ENCODE data around the gene ZNF407. TPM values are rescaled to one million over a fixed set of nuclear protein-coding genes. Genes with fewer than 3 reads are reported as not detected.

ZNF407 gene
- total RNA-seq, 2 experiments from 2014 or later = 12.3 to 12.6 TPM

DNA sequence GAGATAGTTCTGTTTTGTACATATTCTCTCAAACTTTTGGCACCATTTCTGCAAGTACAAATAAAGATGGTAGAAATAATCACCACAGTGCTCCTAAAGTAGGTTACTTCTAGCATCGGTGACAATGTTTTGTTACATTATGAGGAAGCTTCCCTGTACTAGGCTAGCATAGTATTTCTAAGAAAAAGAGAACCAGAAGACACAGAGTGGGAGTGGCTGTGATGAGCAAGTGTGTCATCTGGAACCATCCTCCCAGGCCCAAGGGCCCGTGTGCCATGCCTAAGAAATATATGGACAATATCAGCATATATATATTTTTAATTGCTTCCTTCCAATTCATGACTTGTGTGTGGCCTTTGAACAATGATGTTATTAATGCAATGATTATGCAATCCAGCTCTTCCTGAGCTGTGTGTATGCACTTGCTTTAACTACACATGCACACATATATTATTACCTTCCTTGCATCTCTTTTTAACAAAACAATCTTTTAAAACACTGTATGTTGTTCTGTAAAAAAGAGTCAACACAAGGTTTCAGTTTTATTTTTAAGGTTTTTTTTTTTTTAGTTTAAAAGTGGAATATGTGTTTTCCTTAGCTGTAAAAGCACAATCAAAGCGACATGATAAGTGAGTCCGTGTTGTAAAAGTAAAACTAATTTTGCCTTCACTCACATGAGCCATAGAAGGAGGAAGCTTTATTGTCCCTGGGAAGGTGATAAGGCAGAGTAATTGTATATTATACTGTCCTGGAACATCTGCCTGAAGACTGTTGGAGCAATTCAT is 303.9 kb downstream of the ZNF407 start:
- ChIA-PET CTCF (no interaction called here), POLR2A (interaction anchor here (0.7 kb wide), 1 partner anchor 135 kb away, joined by 4 read pairs; no protein-coding TSS in a partner anchor)

DNA sequence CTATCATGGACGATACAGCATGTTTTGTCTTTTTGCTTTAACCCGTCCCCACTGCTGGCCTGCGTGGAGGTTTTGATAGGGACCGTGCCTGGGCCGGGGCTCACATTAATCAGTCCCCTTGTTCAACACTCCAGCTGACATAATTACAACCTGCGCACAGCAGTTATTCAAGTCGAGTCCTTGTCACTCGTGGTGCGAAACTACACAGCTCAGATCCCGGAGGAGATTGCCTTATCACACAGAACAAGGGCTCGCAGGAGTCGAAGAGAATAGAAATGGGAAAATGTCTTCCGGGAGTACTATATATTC is 304.4 kb downstream of the ZNF407 start:
- ChIA-PET POLR2A (interaction anchor here (0.7 kb wide), 1 partner anchor 134 kb away, joined by 4 read pairs; no protein-coding TSS in a partner anchor), CTCF (no interaction called here)

DNA sequence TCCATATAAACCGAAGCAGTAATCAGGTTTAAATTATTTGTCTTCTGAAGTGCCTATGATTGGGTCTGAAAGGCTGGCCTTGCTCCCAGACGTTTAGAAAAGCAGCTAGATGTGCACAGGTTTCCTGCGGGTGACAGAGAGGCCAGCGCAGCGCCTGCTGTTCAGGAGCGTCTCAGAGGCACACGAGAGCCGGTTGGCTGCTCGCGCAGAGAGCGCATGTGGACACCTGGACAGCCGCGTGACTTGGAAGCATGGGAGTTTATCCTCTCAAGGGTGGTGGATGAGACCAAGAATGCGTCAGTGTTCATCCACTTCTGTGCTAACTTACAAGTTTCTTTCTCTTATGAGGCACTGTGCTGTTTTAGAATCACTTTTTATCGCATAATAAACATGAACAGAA is 307.6 kb downstream of the ZNF407 start:
- ChIA-PET CTCF (no interaction called here), POLR2A (no interaction called here)

DNA sequence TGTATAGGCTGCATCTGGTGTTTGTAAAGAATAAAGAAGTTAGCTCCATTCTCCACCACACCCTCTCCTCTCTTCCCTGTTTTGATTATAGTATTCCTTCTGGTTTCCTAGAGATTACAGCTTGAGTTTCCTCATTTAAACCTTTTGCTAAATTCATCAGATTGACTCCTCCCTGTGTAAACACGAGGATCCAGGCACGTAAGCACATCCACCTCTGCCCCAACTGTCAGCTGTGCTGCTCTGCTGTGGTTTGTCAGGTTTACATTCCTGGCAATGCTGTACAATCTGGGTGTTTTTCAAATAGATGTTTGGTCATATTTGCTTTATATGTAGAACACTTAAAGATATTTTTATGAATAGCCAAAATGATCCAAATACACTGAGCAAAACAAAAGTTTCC is 308.5 kb downstream of the ZNF407 start:
- ChIA-PET CTCF (no interaction called here), POLR2A (no interaction called here)

DNA sequence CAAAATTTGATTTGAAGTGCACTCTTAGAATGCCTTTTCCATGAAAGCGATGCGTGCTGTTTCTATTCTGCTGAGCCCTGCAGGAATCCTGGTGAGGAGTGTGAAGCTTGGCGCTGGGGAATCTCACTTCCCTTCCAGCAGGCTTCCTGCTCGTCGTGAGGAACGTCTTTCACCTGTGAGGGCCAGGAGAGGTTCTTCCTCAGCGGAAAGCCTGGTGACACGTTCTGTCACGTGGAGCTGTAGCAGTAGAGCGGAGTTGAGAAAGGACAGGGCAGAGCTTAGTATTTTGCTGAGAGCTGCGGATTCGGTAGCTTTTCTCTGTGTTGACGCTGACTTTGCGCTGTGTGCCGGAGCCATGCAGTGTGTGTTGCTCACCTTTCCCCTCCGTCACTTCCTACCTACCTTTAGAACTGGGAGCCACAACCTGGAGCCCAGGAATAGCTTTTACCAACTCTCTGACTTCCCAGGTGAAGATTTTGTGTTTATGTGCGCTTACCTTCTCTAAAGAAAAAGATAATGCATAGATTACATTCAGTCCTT is 316.5 kb downstream of the ZNF407 start:
- CTCF ChIA-PET = no interaction called here
- POLR2A ChIA-PET = no interaction called here

DNA sequence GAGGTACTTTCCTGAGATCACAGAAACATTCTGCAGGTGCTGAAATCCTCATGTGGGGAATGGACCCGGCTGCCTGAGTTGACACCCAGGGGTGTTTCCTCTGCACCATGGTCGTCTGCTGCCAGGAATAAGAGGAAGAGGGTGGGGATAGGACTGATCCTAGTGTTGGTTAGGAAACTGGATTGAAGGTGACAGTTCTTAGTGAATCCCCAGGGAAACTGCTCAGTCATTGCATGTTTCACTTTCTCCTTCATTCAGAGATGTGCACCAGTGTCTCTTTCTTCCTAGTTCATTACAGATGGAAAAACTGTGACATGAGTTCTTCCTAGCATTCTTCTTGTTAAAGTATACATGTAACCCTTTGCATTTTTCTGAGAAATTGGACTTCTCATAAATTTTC is 317.0 kb downstream of the ZNF407 start:
- ChIA-PET POLR2A (no interaction called here), CTCF (no interaction called here)

DNA sequence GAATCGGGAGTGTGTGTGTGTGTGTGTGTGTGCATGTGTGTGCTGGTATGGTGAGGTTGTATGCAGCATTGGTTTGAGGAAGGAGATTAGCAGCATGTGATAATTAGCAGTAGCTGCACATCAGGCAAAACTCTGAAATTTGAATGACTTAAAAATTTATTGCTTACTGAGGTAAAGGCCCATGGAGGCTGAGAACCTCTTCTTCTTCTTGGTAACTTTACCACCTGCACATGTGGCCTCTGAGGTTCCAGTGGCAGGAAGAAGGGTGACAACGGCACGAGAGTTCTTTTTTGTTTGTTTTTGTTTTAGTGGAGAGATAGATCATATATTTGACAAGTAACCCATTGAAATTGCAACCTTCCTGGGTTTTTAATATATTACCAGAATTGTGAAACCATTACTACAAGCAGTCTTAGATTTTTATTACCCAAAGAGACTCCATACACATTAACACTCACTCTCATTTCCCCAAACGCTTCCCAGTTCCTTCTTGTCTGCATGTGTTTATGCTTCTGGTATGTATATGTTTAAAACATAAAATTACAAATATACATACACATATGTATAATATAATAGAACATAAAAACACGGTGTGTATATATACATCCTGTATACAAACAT is 319.2 kb downstream of the ZNF407 start:
- CTCF ChIA-PET = no interaction called here
- POLR2A ChIA-PET = no interaction called here

DNA sequence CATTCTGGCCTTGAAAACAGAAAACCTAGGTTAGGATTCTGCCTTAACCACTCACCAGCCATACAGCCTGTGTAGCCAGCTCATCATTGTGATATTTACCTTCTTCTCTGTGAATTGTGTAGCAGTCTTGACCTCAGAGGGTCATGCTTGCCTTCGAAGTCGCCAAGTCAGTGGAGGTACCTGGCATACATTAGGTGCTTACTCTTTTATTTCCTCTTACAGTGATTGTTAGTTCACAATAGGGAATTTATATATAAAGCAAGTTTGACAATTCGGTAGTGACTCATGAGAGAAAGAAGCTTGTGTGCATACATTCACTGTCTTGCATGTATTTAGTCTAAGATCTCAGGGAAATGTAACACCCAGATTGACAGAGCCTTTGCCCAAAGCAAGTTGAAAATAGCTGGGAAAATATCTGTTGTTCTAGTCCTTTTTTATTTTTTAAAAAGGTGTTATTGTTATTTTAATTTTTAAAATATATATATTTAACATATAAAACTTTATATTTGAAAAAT is 320.7 kb downstream of the ZNF407 start:
- CTCF ChIA-PET = no interaction called here

DNA sequence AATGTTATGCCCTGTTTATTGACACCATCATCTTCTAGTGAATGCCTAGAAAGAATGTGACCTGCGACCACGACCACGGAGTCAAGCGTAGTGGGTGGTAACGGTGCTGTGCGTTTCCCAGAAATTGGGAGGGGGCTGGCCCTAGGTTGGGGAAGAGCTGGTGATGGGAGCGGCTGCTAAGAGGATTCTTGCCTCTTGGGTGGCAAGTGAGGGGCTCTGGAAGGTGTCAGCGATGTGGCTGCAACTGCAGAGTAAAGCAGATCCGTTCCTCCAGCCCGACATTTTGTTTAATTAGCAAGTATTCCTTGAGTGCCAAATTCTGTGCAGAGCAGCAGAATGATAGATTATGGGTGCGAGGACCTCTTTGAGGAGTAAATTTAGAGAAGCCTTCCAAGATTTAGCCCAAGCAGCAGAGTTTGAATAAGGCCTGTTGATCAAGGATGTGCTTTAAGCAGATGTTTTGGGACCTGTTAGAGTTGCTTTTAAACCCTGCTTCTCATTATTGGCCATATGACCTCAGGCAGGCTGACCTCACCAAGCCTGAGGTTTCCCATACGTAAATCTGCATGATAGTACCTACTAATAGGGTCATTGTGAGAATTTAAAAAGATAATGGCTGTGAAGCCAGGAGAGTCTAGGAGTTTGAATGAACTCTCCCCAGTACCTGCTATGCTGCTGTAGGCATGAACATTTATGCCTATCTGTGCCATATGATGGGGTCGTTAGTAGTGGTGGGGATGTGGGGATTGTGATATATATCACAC is 323.6 kb downstream of the ZNF407 start:
- ChIA-PET CTCF (interaction anchor here (1.3 kb wide), 1 partner anchor 19 kb away, joined by 5 read pairs; no protein-coding TSS in a partner anchor), POLR2A (no interaction called here)

More for the DNA sequence above, 320.7 kb downstream of the ZNF407 start:
- POLR2A ChIA-PET = no interaction called here

DNA sequence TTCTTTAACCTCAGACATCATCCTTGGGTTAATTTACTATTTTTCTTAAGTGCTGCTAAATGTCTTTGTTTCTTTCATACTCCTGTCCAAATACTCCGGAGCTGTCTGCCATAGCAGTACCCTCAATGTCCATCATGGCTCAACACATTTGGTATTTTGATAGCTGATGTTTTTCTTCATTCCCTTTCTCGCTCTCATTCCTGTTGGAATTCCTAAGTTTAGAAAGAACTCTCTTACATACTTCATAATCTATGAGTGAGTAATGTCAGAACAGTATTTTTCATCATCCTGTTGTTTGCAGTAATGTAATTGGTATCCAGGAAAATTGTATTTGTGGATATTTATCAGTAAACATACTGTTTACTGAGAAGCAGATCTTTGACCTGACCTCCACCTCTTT is 328.4 kb downstream of the ZNF407 start:
- CTCF ChIA-PET = no interaction called here
- POLR2A ChIA-PET = no interaction called here

DNA sequence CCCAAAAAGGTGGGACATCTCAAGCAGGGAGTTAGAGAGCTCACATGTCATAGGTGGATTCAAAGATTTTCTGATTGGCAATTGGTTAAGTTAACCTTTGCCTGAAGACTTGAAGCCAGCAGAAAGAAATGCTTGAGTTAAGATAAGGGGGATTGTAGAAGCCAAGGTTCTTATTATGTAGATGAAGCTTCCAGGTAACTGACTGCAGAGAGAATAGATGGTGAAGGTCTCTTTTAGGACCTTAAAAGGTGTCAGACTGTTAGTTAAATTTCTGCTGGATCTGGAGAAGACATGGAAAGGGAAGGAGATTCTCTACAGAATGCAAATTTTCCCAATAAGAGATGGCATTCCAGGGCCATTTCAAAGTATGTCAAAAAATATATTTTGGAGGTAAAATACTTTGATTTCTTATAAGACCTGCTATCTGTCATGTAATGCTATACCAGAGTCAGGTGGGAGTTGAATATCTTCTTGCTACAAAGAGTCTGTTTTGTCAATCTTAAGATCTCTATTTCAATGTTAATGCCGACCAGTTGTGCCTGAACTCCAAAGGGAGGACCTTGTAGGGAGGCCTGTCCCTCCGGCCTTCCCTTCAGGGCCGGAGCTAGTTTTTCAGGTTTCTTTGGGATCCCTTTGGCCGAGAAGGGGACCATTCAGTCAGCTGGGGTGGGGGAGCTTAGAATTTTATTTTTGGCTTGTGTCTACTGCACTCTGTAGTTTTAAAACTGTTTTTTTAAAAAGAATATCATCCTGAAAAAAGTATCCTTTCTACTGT is 330.7 kb downstream of the ZNF407 start:
- CTCF ChIA-PET = no interaction called here
- POLR2A ChIA-PET = no interaction called here

DNA sequence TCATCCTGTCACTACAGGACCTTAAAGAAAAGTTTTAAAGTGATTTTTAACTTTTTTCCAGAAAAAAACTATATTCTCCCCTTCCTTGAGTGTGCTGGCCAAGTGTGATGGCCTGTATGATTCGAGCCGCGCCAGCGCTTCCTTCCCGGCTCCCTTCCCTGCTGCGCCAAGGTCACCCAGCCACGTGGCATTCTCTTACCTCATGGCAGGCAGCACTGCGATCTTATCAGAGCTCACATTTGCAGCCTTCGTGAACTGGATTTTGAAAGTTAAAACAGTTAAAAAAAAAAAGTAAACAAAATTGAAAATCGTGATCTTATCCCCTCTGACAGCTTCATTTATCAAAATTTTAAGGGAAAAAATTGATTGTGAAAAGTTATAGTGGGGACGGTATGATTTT is 331.4 kb downstream of the ZNF407 start:
- ChIA-PET CTCF (no interaction called here), POLR2A (no interaction called here)

DNA sequence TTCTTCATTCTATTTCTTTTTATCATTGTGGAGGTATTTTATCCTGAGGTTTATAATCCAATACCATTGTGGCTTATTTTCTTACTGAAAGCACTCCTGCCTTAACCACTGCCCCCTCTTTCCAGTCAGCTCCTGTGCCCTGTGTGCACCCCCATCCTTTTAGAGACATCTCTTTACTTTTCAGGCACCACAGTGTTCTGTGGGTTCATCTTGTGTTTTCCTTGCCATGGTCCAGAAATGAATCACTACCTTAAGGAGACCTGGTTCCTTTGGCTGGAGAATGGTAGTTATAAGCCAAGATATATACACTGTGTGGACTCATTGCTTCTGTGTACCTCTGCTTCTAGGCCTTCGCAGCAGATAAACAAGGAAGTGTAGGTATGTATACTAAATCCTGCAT is 332.9 kb downstream of the ZNF407 start:
- ChIA-PET POLR2A (no interaction called here), CTCF (no interaction called here)

DNA sequence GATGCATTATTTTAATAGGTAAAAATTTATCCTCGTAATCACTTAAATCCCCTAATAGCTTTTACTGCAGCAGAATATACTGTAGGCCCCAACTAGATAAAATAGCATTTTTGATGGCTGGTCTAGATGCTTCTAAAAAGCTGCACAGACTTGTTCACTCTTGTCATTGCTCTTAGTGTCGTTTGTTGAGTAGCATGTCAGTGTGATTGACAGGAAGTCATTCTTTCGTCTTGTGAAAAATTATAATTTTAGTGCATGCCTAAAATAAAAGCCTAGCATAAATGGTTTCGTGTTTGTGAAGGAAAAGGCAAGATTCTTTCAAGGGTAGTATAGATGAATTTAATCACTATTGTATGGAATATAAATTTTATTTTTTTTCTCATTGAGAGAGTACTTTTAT is 336.3 kb downstream of the ZNF407 start:
- POLR2A ChIA-PET = no interaction called here
- CTCF ChIA-PET = no interaction called here

DNA sequence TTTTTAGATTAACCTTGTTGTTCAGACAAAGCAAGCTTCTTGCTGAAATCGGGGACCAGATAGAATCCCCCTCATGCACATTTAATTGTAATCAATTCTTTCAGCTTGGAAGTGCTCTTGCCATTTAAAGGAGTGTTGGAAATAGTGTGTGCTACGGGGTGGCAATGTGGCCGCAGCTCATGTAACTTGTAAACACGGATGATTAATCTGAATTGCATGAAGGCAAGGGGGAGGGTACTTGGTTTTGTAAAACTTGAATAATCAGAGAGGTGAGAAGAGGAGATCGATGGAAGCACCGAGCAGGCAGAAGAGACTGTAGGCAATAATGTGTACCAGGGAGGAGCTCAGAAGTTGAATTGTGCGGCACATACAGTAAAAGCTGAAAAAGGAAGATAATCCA is 337.8 kb downstream of the ZNF407 start:
- ChIA-PET CTCF (no interaction called here), POLR2A (no interaction called here)

DNA sequence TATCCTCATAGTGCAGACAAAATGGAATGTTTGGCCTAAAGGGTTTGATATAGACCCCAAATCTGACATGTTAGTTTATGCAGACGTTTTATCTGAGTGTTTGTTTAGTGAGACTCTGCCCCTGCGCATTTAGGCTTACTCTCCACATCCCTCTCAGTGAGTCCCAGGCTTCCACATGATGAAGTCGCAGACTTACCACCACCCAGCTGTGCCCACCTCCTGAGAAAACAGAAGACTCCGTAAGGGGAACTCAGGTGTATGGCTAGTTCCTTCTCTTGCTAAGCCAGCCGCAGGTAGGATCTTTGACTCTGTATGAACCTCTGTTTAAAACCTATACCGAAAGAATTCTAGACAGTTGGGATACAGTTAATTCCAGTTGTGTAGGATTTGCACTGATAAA is 338.7 kb downstream of the ZNF407 start:
- ChIA-PET CTCF (no interaction called here), POLR2A (no interaction called here)

DNA sequence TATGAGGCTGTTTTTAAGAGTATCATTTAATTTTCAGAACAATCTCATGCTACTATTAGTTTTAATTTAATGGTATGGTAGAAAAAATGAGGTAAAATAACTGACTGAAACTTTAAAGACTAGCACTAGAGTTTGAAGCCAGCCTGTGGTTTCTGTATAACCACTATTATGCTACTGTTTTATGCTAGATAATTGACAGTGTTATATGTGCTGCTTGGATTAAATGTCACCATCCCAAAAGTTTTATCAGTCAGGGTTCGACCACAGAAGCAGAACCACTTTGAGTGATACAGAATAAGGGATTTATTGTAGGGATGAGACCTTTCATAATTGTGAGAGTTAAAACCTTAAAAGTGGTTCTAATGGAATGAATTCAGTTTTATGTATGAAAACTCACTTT is 339.6 kb downstream of the ZNF407 start:
- POLR2A ChIA-PET = no interaction called here
- CTCF ChIA-PET = no interaction called here

DNA sequence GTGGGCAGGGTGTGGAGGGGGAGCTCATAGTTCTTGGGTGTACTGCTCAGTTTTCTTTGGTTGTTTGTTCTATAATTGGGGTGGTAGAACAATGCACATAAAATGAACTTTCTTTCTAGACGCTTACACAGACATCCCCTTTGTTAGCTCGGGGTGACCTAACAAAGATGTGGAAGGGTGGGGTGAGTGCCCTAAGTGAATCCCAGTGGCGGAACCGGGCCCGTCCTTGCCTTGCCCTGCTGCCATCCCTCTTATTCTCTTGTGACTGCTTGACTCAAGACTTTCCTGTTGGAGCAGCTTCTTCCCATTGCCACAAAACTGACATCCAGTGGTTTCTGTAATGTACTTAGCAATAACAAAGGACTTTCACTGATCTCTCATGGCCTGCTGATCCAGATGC is 343.2 kb downstream of the ZNF407 start:
- ChIA-PET CTCF (interaction anchor here (1.1 kb wide), 1 partner anchor 19 kb away, joined by 5 read pairs; no protein-coding TSS in a partner anchor), POLR2A (no interaction called here)

DNA sequence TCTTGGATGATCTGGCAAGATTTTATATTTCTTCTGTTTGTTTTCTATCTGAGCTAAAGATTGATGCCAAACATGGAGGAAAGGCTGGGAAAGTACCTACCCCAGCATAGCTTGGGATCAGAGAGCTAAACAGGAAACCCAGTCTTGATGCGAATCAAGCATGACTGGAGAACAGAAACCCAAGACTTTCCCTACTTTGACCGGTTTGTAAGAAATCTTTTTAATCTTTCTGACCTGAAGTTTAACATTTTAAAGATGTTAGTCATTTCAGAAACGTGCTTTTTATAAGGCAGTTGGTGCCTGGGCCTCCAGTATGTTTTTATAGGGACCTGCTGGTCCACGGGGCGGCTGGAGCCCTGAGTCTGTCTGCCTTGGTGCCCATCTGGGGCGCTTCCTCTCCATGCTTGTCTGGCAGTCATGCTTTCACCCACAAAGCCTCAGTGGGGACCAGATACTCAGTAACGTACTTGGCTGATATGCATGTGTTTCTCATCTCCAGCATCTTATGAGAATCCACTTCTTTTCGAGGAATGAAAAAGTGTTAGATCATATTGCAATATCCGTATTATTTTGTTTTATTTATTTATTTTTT is 344.7 kb downstream of the ZNF407 start:
- ChIA-PET POLR2A (no interaction called here), CTCF (no interaction called here)

DNA sequence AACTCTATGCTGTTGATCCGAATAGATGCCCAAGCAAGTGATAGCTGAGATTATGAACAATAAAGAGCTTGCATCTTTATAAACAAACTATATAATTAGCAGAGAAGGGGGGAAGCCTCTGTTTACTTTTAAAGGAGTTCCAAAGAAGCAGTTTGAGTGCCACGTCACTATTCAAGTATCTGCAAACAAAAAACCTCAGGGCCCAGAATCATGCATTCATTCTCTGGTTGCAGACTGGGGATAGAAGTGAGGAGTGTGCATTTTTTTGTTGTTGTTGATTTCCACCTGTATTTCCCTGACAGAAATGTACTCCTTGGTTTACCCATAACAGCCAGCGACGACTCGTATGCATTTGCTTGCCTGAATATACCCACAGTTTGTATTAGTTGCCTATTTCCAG is 347.0 kb downstream of the ZNF407 start:
- ChIA-PET CTCF (no interaction called here), POLR2A (no interaction called here)

Data from activated CD8-positive, alpha-beta memory T cell treated with anti-CD3 and anti-CD28 coated beads for 36 hours (primary cell).